AML-193 (cell line): ENCODE measurements around the gene IFNA13.
A peak's percentile ranks its signal among the peaks of the same experiment; 100 is the strongest.

Experiments
- DNase-seq, 2 experiments: peaks; one replicate each; lab custom pipeline; 2025; lab: John Stamatoyannopoulos, UW

The IFNA13 gene

GRCh38 chr9:21357479-21358460 lies 10.1 kb downstream of the IFNA13 start:
- DNase-seq: peak; percentile 39 to 50

- DNase-seq: no peak
Measured at GRCh38 chr9:21350787-21351186, 17.1 kb downstream of the IFNA13 start, which contains the start of gene IFNA6. Gene IFNA6 (minus strand): TSS chr9:21350887. CDS start chr9:21350887, 0 bp downstream.

GRCh38 chr9:21348430-21348970 lies 19.4 kb downstream of the IFNA13 start:
- no peak for DNase-seq

GRCh38 chr9:21340735-21341134 lies 27.1 kb downstream of the IFNA13 start:
- DNase-seq: no peak

- DNase-seq: peak; percentile 11 to 16
Measured at GRCh38 chr9:21336457-21336856, 31.4 kb downstream of the IFNA13 start.

- peak; percentile 76 to 88 for DNase-seq
Measured at GRCh38 chr9:21334701-21335632, 32.9 kb downstream of the IFNA13 start, which contains the start of gene KLHL9. Gene KLHL9 (minus strand): TSS chr9:21335404. CDS start chr9:21334859, 545 bp downstream.

- DNase-seq: no peak
Measured at GRCh38 chr9:21333226-21333625, 34.6 kb downstream of the IFNA13 start.

GRCh38 chr9:21331676-21332402 lies 36.0 kb downstream of the IFNA13 start:
- no peak for DNase-seq

GRCh38 chr9:21326526-21327139 lies 41.2 kb downstream of the IFNA13 start:
- DNase-seq: peak; percentile 74 to 78

- no peak for DNase-seq
Measured at GRCh38 chr9:21324047-21324446, 43.8 kb downstream of the IFNA13 start.

- peak; percentile 46 to 60 for DNase-seq
Measured at GRCh38 chr9:21322911-21323461, 44.9 kb downstream of the IFNA13 start.

GRCh38 chr9:21320465-21320864 lies 47.4 kb downstream of the IFNA13 start:
- DNase-seq: no peak

GRCh38 chr9:21317956-21318923 lies 49.6 kb downstream of the IFNA13 start:
- peak; percentile 42 to 56 for DNase-seq
